ENCODE results near the gene STRIP1.

Gene STRIP1

DNA sequence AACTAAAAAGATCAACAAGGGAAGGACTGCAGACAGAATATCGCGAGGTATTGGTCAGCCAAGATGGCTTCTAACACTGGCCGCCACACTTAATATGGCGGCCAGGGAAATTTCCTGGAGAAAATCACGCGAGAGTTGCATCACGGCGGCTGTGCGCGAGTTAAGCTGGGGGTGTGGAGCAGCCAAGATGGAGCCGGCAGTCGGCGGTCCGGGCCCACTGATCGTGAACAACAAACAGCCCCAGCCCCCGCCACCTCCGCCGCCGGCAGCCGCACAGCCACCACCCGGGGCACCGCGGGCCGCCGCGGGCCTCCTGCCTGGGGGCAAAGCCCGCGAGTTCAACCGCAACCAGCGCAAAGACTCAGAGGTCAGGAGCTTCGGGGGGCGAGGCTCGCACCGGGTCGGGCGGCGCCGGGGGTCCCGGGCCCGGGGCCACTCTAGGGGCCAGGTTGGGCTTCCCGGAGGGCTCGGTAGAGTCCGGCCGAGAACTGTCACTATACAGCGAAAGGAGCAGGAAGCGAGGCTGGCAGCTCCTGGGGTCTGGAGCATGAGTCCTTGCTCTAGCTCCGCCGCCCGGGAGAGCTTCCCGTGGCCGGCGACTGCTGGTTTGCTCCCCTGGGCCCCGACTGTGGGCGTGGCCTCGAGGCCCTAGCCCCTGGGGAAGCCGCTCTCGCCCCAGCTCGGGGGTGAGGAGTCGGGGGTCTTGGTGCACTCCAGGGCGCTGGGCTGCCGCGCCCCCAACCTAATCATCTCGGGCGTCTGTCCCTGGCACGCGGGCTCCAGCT lies at the start of gene STRIP1:
TSS of gene STRIP1 (plus strand) at position 174 of the 785 bp plus-strand sequence. CDS start at position 188, 14 bp downstream.
- FAIRE-seq: peak; percentile 81
- peak; percentile 98 for DNase-seq (ENCODE audit: low spot score)

GRCh38 chr1:109985247-109986053 lies 49.0 kb upstream of the STRIP1 start:
- no peak for DNase-seq (ENCODE audit: low spot score)
- no peak for FAIRE-seq

DNA sequence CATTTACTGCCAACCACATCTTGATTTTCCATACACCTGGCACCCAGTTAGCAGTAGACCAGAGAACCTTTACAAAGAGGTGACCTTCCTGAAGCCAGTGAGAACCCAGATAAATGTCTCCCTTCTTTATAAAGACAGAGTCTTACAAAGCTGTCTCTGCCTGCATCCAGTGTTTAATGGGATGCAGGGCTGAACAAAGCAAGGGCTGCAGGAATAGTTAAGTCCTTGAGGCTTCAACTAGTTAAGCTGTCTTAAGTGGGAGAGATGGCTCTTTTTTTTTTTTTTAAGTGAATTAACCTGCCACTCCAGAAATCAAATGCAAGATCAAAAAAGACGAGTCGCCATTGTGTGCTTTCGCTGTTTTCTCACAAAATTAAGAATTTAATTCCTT lies 48.4 kb upstream of the STRIP1 start:
- DNase-seq (ENCODE audit: low spot score) (no peak), FAIRE-seq (no peak)

DNA sequence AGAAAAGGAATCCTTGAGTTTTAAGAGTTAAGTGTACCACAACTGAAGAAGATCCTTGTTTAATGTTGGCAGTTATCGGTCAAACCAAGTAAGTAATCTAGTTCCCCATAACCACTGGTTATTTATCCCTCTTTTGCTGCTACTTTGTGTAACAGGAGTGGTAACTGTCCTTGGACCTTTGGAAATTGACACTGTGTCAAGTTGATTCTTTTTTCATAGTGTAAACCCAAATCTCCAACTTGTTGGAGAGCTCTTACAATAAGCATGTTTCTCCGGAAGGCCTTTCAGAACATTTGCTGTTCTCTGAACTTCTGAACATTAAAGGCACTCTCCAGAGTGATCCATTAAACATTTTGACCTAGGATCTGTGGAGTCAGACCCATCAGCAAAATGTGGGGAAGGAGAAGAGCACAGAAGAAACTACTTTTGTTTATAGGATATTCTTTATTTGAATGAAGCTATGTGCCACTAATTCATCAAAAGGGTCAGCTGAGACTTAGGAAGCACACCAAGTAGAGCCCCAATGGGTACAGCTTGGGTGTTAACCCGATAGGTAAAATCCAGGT lies 46.0 kb upstream of the STRIP1 start:
- FAIRE-seq (no peak), DNase-seq (ENCODE audit: low spot score) (no peak)

DNA sequence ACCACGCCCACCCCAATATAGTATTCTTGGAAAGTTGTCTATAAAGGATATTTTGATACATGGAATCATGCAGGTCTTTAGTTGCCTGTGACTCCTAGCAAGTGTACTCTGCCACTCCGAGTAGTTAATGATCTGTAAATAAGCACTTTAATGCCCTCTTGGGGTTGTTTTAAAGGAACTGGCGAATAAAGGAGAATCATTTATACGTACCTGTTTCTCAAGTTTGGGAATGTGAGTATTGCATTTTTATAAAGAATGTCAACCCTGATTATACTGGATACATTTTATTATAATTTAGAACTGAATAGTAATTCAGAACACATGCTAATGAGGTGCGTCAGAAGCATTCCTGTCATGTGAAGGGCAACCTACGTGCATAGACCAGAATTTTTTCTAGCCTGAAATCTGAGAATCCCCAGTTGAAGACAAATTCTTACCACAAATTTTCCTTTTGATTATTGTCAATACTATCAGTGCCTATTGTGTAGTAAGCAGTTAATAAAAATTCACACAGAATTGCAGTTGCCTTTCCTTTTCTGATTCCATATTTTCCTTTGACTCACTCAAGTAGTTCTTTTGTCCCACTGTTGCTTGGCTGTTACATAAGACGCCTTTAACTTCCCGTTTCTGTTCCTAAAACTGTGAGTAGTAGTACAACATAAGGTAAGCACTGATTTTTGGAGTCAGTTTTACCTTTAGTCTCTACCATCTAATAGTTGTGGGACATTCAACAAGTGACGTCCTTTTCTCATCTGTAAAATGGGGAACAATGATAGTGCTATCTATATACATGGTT lies 44.7 kb upstream of the STRIP1 start:
- no peak for DNase-seq (ENCODE audit: low spot score)
- FAIRE-seq: no peak

GRCh38 chr1:109990302-109990653 lies 44.1 kb upstream of the STRIP1 start:
- no peak for FAIRE-seq

GRCh38 chr1:109991400-109991925 lies 43.0 kb upstream of the STRIP1 start:
- DNase-seq (ENCODE audit: low spot score) (no peak), FAIRE-seq (no peak)

More at GRCh38 chr1:109990302-109990653, 44.1 kb upstream of the STRIP1 start:
- no peak for DNase-seq (ENCODE audit: low spot score)

GRCh38 chr1:109993885-109994284 lies 40.5 kb upstream of the STRIP1 start:
- no peak for DNase-seq (ENCODE audit: low spot score)

DNA sequence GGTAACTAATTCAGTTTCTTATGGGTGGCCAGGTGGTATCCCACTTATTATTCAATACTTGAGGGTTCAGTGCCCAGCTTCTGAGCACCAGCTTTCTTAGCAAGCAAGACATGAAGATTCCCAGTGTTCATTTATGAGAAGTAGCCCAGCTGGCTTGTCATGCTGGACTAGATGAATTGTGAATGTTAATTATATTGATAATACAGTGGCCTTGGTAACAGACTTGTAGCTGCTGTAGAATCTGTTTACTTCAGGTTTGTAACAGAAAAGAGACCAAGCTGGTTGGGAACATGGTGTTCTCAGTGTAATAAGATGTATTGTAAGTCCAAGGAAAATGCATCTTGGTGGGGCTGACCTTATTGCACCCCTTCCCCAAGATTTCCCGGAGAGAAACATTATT lies 39.8 kb upstream of the STRIP1 start:
- DNase-seq (ENCODE audit: low spot score): no peak
- FAIRE-seq: no peak

More at GRCh38 chr1:109993885-109994284, 40.5 kb upstream of the STRIP1 start:
- no peak for FAIRE-seq

DNA sequence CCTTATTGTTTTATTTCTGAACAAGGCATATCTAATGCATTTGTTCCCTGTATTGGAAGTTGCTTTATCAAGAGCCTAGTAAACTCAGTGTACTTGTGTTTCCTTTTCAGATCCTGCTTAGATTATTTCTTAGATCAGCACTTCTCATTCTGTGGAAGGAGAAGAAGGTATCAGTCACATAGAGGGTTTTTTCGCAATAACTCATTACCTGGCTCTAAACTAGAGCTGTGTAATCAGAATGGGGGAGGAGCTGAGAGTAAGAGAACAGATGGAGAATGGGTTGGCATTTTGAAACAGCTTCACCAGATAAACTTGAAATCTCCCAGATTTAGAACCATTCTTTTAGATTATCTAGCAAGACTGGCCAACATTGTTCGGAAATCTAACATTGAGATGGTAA lies 38.9 kb upstream of the STRIP1 start:
- DNase-seq (ENCODE audit: low spot score): no peak
- no peak for FAIRE-seq

GRCh38 chr1:109996476-109996875 lies 37.9 kb upstream of the STRIP1 start:
- DNase-seq (ENCODE audit: low spot score) (no peak), FAIRE-seq (no peak)

DNA sequence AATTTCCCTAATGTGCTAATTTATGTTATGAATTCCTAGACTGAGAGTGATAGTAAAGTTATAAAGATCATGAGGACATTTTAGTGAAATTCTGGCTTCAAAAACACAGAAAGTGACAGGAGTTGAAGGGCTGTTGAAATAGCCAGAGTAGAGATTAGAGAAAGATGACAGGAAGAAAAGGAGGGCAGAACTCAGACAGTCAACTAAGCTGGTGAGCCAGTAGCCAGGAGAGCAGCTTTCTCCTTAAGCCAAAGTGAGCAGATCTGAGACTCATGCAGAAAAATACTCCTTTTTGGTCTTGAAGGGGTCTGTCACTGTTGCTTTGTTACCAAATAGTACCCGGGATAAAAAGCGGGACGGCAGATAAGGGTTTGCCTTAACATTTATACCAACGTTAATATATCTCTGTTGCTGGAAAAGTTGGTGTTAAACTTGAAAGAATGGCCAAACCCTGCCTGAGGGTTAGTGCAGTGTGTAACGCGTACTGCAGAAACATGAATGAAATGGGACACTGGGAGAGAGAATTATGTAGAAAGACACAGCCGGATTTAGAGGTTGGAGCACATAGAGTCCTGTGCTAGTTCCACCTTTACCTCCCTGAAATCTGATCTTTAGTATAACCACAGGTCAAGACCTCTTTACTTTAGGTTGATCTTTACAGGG lies 37.1 kb upstream of the STRIP1 start:
- DNase-seq (ENCODE audit: low spot score) (no peak), FAIRE-seq (no peak)

GRCh38 chr1:109997867-109998229 lies 36.6 kb upstream of the STRIP1 start:
- FAIRE-seq: no peak
- no peak for DNase-seq (ENCODE audit: low spot score)

- FAIRE-seq (no peak), DNase-seq (ENCODE audit: low spot score) (no peak)
These were observed 31.7 kb upstream of the STRIP1 start for GRCh38 chr1:110002695-110003094.

DNA sequence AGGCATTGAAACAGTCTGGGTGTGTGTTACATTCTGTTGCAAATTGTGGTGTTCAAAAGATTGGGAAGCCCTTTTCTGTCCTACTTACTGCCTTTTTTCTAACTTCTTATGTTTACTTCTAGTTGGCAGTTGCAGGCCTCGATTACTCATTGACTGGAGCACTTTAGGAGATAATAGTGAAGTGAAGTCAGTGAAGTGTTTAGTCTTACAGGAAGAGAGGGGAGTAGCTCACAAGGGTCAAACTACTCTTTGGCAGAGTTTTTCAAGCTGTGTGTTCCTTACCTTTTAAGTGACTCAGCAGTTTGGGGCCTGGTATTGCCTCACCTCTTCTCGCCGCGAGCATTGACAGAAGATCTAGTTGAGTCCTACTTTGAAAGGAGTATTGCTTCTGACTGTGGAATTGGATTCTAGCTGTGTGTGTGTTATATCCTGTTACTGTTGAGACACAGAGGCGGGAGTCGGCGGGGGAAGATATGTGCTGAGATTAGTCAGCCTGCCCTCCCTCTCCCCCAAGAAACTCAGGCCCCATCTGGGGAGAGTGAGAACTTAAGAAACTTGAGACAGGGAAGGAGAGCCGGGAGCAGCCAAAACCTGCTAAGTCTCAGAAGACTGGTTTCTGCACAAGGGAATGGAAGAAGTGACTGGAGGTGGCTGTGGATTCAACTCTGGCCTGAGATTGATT lies 30.5 kb upstream of the STRIP1 start:
- FAIRE-seq: no peak
- peak; percentile 89 for DNase-seq (ENCODE audit: low spot score)

- FAIRE-seq: no peak
- DNase-seq (ENCODE audit: low spot score): no peak
These were observed 29.8 kb upstream of the STRIP1 start for GRCh38 chr1:110004583-110004982.

- no peak for DNase-seq (ENCODE audit: low spot score)
- FAIRE-seq: no peak
These were observed 28.5 kb upstream of the STRIP1 start for GRCh38 chr1:110005971-110006370.

DNA sequence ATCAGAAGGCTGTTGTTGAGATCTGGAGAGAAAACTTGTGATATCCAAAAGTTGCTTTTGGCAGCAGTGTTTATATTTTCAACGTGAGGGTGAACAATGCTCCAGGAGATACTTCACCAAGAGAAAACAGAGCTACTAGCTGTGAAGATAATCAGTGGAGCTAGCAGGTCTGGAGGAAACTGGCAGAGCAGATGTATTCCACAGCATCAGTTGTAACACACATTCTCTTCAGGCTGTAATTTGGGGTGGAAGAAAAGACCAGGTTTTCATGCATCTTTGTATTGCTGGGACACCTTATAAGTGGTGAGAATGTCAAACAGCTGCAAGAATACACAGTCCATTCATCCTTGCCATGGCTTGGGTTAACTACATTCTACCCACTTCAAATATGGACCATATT lies 27.9 kb upstream of the STRIP1 start:
- FAIRE-seq: no peak
- no peak for DNase-seq (ENCODE audit: low spot score)

GRCh38 chr1:110007046-110007830 lies 27.2 kb upstream of the STRIP1 start:
- FAIRE-seq: no peak
- DNase-seq (ENCODE audit: low spot score): no peak

All from urothelium cell line (cell line).